Activated effector memory CD4-positive, alpha-beta T cell treated with anti-CD3 and anti-CD28 coated beads, Interleukin-2, amount 50 U/mL, for 16 hours (primary cell): ENCODE measurements around the gene ZNF814.
"Not testable (repeated sequence)": the region's sequence is repeated elsewhere in the genome, so short reads cannot be mapped to it uniquely, and the experiment has no call there.

Experiments
- DNase-seq: peaks from one replicate; pipeline ENCODE4 v3.0.0-alpha.2; 2020

The ZNF814 gene

DNA sequence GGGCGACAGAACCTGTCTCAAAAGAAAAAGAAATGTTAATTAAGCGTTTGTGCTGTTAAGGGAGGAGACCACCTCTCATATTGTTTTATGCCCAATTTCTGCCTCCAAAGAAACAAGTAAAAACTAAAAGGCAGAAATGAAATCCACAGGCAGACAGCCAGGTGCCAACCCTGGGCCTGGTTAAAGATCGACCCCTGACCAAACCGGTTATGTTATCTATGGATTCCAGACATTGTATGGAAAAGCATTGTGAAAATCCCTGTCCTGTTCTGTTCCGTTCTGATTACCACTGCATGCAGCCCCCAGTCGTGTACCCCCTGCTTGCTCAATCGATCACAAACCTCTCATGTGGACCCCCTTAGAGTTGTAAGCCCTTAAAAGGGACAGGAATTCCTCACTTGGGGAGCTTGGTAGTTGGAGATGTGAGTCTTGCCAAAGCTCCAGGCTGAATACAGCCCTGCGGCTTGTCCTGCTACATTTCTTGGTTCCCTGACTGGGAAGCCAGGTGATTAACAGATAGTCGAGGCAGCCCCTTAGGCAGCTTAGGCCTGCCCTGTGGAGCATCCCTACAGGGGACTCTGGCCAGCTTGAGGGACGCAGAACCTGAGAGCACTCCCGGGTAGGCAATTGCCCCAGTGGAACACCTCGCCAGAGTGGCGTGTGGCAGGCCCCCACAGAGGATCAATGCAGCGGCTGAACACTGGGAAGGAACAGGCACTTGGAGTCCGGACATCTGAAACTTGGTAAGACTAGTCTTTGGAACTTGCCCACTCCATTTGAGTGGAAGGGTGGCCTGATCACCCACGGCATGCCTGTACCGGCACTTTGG is 73.4 kb downstream of the ZNF814 start:
- DNase-seq: no peak

- peak; percentile 91 for DNase-seq
Observed at GRCh38 chr19:57814505-57815246, 74.2 kb downstream of the ZNF814 start, which contains the start of gene ZNF552. Gene ZNF552 (minus strand): TSS chr19:57814913. CDS start chr19:57814743, 170 bp downstream.

DNA sequence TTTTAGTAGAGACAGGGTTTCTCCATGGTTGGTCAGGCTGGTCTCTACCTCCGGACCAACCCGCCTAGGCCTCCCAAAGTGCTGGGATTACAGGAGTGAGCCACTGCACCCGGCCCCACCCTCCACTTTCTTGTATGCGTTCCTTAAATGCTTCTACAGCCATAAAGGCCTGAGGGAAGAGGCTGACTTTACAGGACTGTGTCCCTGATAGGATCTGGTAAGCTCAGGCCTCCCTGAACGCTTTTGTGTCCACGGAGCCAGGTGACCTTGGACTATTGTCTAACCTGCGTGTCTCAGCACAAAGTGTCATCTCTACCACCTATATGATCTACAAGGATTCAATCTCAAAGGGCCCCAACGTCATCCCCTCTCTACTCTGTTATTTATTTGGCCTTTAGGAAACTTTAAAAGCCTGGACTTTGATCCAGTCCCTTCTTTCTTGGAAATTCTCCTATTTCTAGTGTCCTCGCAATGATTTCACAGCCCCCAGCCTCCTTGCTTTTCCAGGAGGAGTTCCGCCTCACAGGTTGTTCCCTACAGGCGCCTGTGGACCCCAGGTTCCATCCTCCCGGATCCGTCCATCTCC is 74.8 kb downstream of the ZNF814 start:
- no peak for DNase-seq

- not testable (repeated sequence) for DNase-seq
Observed at GRCh38 chr19:57812975-57813820, 75.6 kb downstream of the ZNF814 start.

GRCh38 chr19:57812226-57812625 is 76.6 kb downstream of the ZNF814 start:
- no peak for DNase-seq

DNA sequence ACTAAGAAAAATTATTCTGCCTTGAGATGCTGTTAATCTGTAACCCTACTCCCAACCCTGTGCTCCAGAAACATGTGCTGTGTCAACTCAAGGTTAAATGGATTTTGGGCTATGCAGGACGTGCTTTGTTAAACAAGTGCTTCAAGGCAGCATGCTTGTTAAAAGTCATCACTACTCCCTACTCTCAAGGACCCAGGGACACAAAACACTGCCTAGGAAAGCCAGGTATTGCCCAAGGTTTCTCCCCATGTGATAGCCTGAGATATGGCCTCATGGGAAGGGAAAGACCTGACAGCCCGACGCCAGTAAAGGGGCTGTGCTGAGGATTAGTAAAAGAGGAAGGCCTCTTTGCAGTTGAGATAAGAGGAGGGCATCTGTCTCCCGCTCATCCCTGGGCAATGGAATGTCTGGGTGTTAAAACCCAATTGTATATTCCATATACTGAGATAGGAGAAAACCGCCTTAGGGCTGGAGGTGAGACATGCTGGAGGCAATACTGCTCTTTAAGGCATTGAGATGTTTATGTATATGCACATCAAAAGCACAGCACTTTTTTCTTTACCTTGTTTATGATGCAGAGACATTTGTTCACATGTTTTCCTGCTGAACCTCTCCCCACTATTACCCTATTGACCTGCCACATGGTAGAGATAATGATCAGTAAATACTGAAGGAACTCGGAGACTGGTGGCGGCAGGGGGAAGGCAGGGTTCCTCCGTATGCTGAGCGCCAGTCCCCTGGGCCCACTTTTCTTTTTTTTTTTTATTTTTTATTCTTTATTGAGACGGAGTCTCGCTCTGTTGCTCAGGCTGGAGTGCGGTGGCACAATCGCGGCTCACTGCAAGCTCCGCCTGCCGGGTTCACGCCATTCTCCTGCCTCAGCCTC is 78.2 kb downstream of the ZNF814 start:
- DNase-seq: not testable (repeated sequence)

DNA sequence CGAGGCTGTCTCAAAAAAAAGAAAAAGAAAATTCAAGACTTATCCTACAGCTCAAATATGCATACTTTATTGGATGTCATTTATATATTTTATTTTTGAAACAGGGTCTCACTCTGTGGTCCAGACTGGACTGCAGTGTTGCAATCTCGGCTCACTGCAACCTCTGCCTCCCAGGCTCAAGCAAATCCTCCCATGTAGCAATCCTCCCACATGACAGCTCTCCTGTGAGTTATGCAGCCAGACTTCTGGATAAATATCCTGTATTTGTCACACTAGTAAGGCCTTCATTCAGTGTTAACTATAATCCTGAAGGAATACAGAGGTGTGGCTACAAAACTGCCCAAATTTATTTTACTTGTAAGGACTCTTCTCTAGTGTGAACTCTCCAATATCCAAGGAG is 81.3 kb downstream of the ZNF814 start:
- DNase-seq: no peak

- DNase-seq: no peak
Observed at GRCh38 chr19:57803594-57804325, 85.1 kb downstream of the ZNF814 start.

DNA sequence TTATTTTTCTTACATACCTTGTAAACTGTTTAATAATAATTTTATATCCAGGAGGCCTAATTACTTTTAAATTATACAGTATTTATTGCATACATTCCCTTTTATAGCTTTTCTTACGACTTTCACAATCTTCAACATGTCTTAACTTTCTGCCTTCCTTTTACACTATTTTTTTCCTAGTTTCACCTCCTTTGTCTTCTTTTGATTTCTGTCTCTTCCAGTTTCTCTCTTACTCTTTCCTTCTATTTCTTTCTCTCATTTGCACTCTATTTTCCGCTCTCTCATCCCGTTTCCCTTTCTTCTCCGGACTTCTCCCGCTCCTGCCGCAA is 85.6 kb downstream of the ZNF814 start:
- no peak for DNase-seq

DNA sequence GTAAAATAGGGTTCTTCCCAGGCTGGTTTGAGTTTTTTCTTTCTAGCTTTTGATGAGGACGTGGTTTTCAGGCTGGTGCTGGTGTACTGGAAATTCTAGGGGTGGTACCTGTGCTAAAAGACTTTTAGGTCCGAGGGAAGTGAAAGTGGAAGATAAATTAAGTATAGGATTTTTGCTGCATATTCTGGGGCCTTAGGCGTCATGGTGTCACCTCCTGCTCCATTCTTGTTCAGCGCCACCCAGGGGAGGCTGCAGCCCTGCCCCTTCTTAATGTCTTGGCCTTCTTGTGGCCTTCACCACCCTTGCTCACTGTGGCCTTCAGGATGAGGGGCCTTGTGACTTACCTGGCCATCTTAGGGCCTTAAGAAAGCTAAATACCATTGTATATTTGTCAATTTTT is 86.6 kb downstream of the ZNF814 start:
- DNase-seq: no peak

DNA sequence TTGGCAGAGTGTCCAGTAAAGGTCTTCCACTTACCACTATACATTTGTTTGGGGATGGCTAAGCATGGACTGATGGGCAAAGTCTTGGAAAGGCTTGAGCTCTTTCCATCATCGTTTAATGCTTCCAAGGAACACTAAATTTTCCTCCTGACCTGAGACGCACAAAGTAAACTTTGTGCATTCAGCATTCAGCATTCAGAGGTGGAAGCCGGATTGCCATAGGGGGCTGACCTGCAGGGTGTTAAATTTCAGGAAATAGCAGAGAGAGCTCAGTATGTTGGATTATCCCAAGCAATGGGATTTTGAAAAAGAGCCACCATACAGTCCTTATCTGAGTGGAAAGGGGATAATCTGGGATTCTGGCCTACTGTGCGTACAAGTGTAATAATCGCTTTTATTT is 88.1 kb downstream of the ZNF814 start:
- no peak for DNase-seq
